Psoas muscle (tissue), 8 donors: Measurements from ENCODE around the gene KEL. TPM values are rescaled to one million over a fixed set of nuclear protein-coding genes. Genes with fewer than 3 reads are reported as not detected.

Experiments
- ATAC-seq, 4 donors: fragments of 200-7000 bp; cut with Tn5 transposase; one replicate each; pipeline ENCODE4 v1.9.1; 2020; ENCODE audit warnings: moderate library complexity in 3 of 4, mild to moderate bottlenecking in 2 of 4
- DNase-seq, 2 donors: peaks; one replicate each; pipeline ENCODE4 v3.0.0-alpha.2; 2020
- H3K27ac ChIP-seq: fragments of 200-600 bp; one replicate; pipeline ENCODE4 v1.8.0; 2022
- H3K27me3 ChIP-seq, 3 donors: fragments of 200-600 bp in 1 of 3; one replicate each; pipeline versions ENCODE4 v1.6.1 to v1.8.0; 2013 to 2022; ENCODE audit warnings: low read length in 2 of 3, mild to moderate bottlenecking in 2 of 3, moderate library complexity in 1 of 3; ENCODE audit not compliant: insufficient read depth in 3 of 3
- H3K36me3 ChIP-seq, 2 donors: fragments of 200-600 bp in 1 of 2; one replicate each; pipeline versions ENCODE4 v1.6.1 to v1.8.0; 2013 to 2022; ENCODE audit warnings: low read depth in 1 of 2, mild to moderate bottlenecking in 1 of 2, moderate library complexity in 1 of 2; ENCODE audit not compliant: insufficient read depth in 1 of 2
- H3K4me1 ChIP-seq: fragments of 200-600 bp; one replicate; pipeline ENCODE4 v1.8.0; 2022
- H3K4me3 ChIP-seq: fragments of 200-600 bp; one replicate; pipeline ENCODE4 v1.8.0; 2022; ENCODE audit warnings: mild to moderate bottlenecking
- H3K9me3 ChIP-seq: fragments of 200-600 bp; one replicate; pipeline ENCODE4 v1.8.0; 2022
- CTCF ChIP-seq: fragments of 200-600 bp; IDR thresholded peaks from one replicate; pipeline ENCODE4 v1.8.0; 2022; ENCODE audit warnings: antibody characterized with exemption
- WGBS, 3 donors: extraction: QIAGEN DNeasy Blood & Tissue Kit; methylation state at CpG; one replicate each; pipeline versions ENCODE4 v1.1.6 to v1.1.7; 2013; 5-methylcytosine and 5-hydroxymethylcytosine counted together
- intact Hi-C, 2 donors: fragments of 100-400 bp; cut with DNase I; formaldehyde crosslinking; loops; one replicate each; pipeline versions ENCODE4 v1.11.0 to v1.14.2; 2022
- polyA plus RNA-seq, 3 donors: library from polyadenylated mRNA; stranded (reverse); fragments of 200-250 nt; gene quantifications; one replicate each; pipeline ENCODE4 v1.2.3, GENCODE V29; 2013
- total RNA-seq, 4 donors: library from RNA; stranded (reverse); fragmentation: NEBNext Ultra II Directional in 2 of 4; extraction: Animal tissue kit (Norgen Biotek cat#: 25700) in 2 of 4; gene quantifications; one replicate each; pipeline versions ENCODE4 v1.2.1 to v1.2.4, GENCODE V29; 2021 to 2023
- donor health status: healthy with polysubstance abuse.
- donor health status: DM: no; HTN: no; CAD: no; lungs with moderate emphysema.
- donor health status: Bipolar disorder and iron deficiency.
- donor health status: healthy.
- donor health status: DM: yes; HTN: yes; CAD: no.
- donor health status: DM: no; HTN: no; CAD: no.
- donor health status: DM: no; HTN: no; CAD: no.
- donor health status: DM: yes; HTN: yes; CAD: no.

The KEL gene
- total and polyA plus RNA-seq, 7 donors = 0.01 to 0.69 (median 0.30) TPM; not detected in 2

DNA sequence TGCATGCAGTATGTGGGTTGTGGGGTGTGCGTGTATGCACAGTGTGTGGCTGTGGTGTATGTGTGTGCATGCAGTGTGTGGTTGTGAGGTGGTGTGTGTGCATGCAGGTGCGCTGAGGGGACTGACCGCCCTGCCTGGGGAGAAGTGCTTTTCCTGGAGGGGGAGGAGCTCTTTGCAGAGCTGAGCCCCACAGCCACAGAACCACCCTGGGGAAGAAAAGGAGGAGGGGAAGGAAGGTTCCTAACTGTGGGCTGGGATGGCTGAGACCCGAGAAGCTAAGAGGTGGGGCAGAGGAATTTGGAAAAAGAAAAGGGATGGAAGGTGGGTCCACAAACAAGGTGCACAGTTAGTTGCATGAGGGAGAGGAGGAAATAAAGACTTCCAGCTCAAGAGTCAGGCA lies 28.5 kb downstream of the KEL start, which contains the start of gene TRPV5:
TSS of gene TRPV5 (minus strand) at position 123 of the 400 bp plus-strand sequence. CDS start 287 bp downstream, outside the sequence.
- ATAC-seq = no peak
- no peaks in the 10 kb centered on the region for H3K36me3 ChIP-seq
- H3K27me3 ChIP-seq = peaks cover 0 to 12% (median 0%) of the 10 kb centered on the region in 3 donors
- WGBS, 3 donors = 72 to 80% (median 74%) methylated on average over 4 of the region's 4 CpGs
- no peak for TF ChIP-seq CTCF
- H3K4me1 ChIP-seq = no peaks in the 10 kb centered on the region
- no peak for DNase-seq
- H3K27ac ChIP-seq = no peak within 1 kb of the TSS
- no peaks in the 10 kb centered on the region for H3K9me3 ChIP-seq
- no peak within 1 kb of the TSS for H3K4me3 ChIP-seq
- intact Hi-C loops = no loop called here

DNA sequence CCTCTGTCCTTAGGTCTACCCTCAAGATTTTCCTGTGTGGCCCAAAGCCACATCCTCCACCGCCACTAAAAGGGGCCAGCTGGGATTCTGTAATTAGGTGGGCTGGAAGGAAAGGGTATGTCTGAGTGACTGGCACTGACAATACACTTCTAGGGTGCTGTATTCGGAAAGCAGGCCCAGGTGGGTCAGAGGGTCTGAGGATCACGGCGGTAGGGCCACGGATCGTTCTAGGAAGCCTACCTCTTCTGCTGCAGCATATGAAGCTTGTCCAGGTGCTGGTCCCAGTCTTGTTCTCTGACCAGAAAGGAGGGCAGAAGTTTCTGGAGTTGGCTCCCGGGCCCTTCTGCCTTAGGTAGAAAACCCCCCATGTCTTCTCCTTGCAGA lies 29.1 kb downstream of the KEL start:
- WGBS, 3 donors = 86% methylated on average over 7 of the region's 7 CpGs
- H3K27ac ChIP-seq = no peak overlapping the region
- no peaks in the 10 kb centered on the region for H3K9me3 ChIP-seq
- no peak for TF ChIP-seq CTCF
- H3K4me3 ChIP-seq = no peak overlapping the region
- no peaks in the 10 kb centered on the region for H3K4me1 ChIP-seq
- intact Hi-C loops = no loop called here
- H3K36me3 ChIP-seq = no peaks in the 10 kb centered on the region
- no peak for ATAC-seq
- no peak for DNase-seq
- H3K27me3 ChIP-seq = peaks cover 0 to 12% (median 0%) of the 10 kb centered on the region in 3 donors

DNA sequence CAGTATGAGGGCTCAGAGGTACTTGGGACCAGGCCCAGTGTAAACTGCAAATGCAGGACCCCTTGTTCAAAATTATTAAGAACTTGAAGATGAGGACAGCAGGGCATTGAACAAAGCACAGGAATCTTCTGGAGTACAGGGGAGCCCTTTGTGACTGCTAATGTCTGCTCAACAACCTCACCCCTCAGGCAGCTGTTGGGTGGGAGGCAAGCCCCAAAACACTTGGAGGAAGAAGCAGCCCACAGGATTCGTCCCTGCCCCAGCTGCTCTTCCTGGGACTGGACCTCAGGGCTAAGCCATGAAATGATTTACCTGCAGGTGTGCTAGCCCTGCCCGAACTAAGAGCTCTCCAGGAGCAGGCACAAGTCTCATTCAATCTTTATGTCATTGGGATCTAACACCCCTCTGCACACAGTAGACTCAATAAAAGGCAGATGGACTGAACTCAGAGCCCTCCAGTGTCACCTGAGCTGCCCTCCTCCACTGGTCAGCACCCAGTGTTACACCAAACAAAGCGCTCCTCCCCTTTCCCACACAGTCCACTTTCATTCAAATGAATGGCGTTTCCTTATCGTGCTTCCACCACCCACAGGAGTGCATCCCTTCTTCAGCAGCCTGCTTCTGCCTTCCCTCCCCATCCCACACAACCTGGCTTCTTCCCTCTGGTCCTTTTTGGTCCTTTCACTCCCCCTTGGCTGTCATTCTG lies 29.6 kb downstream of the KEL start:
- no peak overlapping the region for H3K27ac ChIP-seq
- 50 to 58% (median 58%) methylated on average over 5 of the region's 5 CpGs for WGBS, 3 donors

GRCh38 chr7:142930126-142930730 lies 31.9 kb downstream of the KEL start:
- ATAC-seq (no peak), DNase-seq (no peak)
- no peaks in the 10 kb centered on the region for H3K9me3 ChIP-seq
- peaks cover 0 to 9% (median 0%) of the 10 kb centered on the region in 3 donors for H3K27me3 ChIP-seq
- TF ChIP-seq CTCF = no peak
- intact Hi-C loops = no loop called here
- no peaks in the 10 kb centered on the region for H3K4me1 ChIP-seq
- H3K4me3 ChIP-seq = no peak overlapping the region
- H3K27ac ChIP-seq = no peak overlapping the region
- no peaks in the 10 kb centered on the region for H3K36me3 ChIP-seq
- 82 to 87% (median 85%) methylated on average over 11 of the region's 11 CpGs for WGBS, 3 donors

More for the DNA sequence above, 29.6 kb downstream of the KEL start:
- intact Hi-C loops = no loop called here
- Histone ChIP-seq H3K27me3 (peaks cover 0 to 12% (median 0%) of the 10 kb centered on the region in 3 donors), H3K4me3 (no peak overlapping the region), H3K9me3 (no peaks in the 10 kb centered on the region), H3K36me3 (no peaks in the 10 kb centered on the region), H3K4me1 (no peaks in the 10 kb centered on the region)
- ATAC-seq = no peak
- TF ChIP-seq CTCF = no peak
- DNase-seq = no peak
